Measurements from ENCODE around the gene HOTAIR.

- TF ChIP-seq, protein P1, sequence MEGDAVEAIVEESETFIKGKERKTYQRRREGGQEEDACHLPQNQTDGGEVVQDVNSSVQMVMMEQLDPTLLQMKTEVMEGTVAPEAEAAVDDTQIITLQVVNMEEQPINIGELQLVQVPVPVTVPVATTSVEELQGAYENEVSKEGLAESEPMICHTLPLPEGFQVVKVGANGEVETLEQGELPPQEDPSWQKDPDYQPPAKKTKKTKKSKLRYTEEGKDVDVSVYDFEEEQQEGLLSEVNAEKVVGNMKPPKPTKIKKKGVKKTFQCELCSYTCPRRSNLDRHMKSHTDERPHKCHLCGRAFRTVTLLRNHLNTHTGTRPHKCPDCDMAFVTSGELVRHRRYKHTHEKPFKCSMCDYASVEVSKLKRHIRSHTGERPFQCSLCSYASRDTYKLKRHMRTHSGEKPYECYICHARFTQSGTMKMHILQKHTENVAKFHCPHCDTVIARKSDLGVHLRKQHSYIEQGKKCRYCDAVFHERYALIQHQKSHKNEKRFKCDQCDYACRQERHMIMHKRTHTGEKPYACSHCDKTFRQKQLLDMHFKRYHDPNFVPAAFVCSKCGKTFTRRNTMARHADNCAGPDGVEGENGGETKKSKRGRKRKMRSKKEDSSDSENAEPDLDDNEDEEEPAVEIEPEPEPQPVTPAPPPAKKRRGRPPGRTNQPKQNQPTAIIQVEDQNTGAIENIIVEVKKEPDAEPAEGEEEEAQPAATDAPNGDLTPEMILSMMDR (IDR thresholded peaks at IDR 0.05; ENCODE audit: insufficient read depth, low read depth, low read length) = no peak
- no peak for TF ChIP-seq EZH2 (IDR thresholded peaks at IDR 0.05; ENCODE audit: insufficient read depth, low read length)
Measured at GRCh38 chr12:53952335-53952694, 22.4 kb downstream of the HOTAIR start.

All from astrocyte (in vitro differentiated cells and primary cell).